Esophagus muscularis mucosa (tissue), 4 donors: ENCODE results near the gene PTCHD4.

Experiments
- CTCF ChIP-seq, 3 experiments: fragments of 200-600 bp in 2 of 3; fragments of 450-650 bp in 1 of 3; sonication (generic) in 2 of 3; IDR thresholded peaks; one replicate each; pipeline ENCODE4 v1.5.1; 2017 to 2019; ENCODE audit warnings: antibody characterized with exemption in 3 of 3, mild to moderate bottlenecking in 2 of 3, moderate library complexity in 1 of 3
- EP300 ChIP-seq: sonication (generic); formaldehyde crosslinking; IDR thresholded peaks from one replicate; pipeline ENCODE4 v1.6.1; 2017; ENCODE audit warnings: antibody characterized with exemption
- POLR2A ChIP-seq: fragments of 450-650 bp; IDR thresholded peaks from one replicate; pipeline ENCODE4 v1.6.1; 2017; ENCODE audit warnings: antibody characterized with exemption, moderate library complexity, mild to moderate bottlenecking, low read depth
- POLR2AphosphoS5 ChIP-seq, 2 donors: sonication (generic); formaldehyde crosslinking; IDR thresholded peaks; one replicate each; pipeline ENCODE4 v1.6.1; 2017; ENCODE audit warnings: antibody characterized with exemption in 2 of 2

GRCh38 chr6:48067148-48067712 lies 43.8 kb downstream of the PTCHD4 start:
- no peak for TF ChIP-seq EP300
- TF ChIP-seq CTCF (IDR thresholded peaks at IDR 0.05) = no peak
- no peak for TF ChIP-seq POLR2AphosphoS5 (IDR thresholded peaks at IDR 0.05)
- no peak for TF ChIP-seq POLR2A
